BE2C (cell line): ENCODE results near the gene TEKTIP1.

Experiments used
- DNase-seq: peaks from one replicate; pipeline ENCODE4 v3.0.0-alpha.2; 2020
- H3K27me3 ChIP-seq: fragments of 250-450 bp; sonication (Bioruptor Pico); 2 replicates; pipeline ENCODE4 v1.5.1; 2020; ENCODE audit warnings: mild to moderate bottlenecking
- H3K36me3 ChIP-seq: fragments of 250-450 bp; sonication (Bioruptor Pico); 2 replicates; pipeline ENCODE4 v1.5.1; 2020; ENCODE audit warnings: mild to moderate bottlenecking
- H3K4me1 ChIP-seq: fragments of 250-450 bp; sonication (Bioruptor Pico); 2 replicates; pipeline ENCODE4 v1.5.1; 2020
- H3K4me3 ChIP-seq: 2 replicates; pipeline ENCODE4 v1.5.1; 2011; ENCODE audit warnings: low read depth, low read length
- H3K9me3 ChIP-seq: fragments of 250-450 bp; sonication (Bioruptor Pico); 2 replicates; pipeline ENCODE4 v1.5.1; 2020
- CTCF ChIP-seq: IDR thresholded peaks from 2 replicates; pipeline ENCODE4 v1.5.1; 2012; ENCODE audit warnings: mild to moderate bottlenecking, low read depth, low read length

TEKTIP1 gene

GRCh38 chr19:3549816-3550215, 10.8 kb downstream of the TEKTIP1 start:
- Histone ChIP-seq H3K4me1 (no peaks in the 10 kb centered on the region), H3K4me3 (no peak overlapping the region), H3K27me3 (no peaks in the 10 kb centered on the region), H3K36me3 (peaks cover 22% of the 10 kb centered on the region), H3K9me3 (no peaks in the 10 kb centered on the region)
- TF ChIP-seq CTCF: no peak
- no peak for DNase-seq

GRCh38 chr19:3550947-3551791, 12.2 kb downstream of the TEKTIP1 start:
- H3K9me3 ChIP-seq: no peaks in the 10 kb centered on the region
- H3K27me3 ChIP-seq: no peaks in the 10 kb centered on the region
- H3K36me3 ChIP-seq: peaks cover 14% of the 10 kb centered on the region
- TF ChIP-seq CTCF: no peak
- DNase-seq: no peak
- no peak overlapping the region for H3K4me3 ChIP-seq
- no peaks in the 10 kb centered on the region for H3K4me1 ChIP-seq

- no peak for TF ChIP-seq CTCF
- Histone ChIP-seq H3K4me1 (no peaks in the 10 kb centered on the region), H3K4me3 (no peak overlapping the region), H3K9me3 (no peaks in the 10 kb centered on the region), H3K36me3 (peaks cover 14% of the 10 kb centered on the region), H3K27me3 (no peaks in the 10 kb centered on the region)
- DNase-seq: no peak
Measured at GRCh38 chr19:3551792-3552095, 12.8 kb downstream of the TEKTIP1 start.

- H3K4me3 ChIP-seq: no peak overlapping the region
Measured at GRCh38 chr19:3554254-3555083, 15.5 kb downstream of the TEKTIP1 start.

GRCh38 chr19:3555653-3556422, 16.9 kb downstream of the TEKTIP1 start:
- Histone ChIP-seq H3K9me3 (no peaks in the 10 kb centered on the region), H3K4me3 (peak overlapping the region; percentile 71), H3K4me1 (no peaks in the 10 kb centered on the region), H3K36me3 (peaks cover 4% of the 10 kb centered on the region; the same call in 1 of the 2 replicates), H3K27me3 (no peaks in the 10 kb centered on the region)
- TF ChIP-seq CTCF: no peak
- DNase-seq: no peak

More at GRCh38 chr19:3554254-3555083, 15.5 kb downstream of the TEKTIP1 start:
- Histone ChIP-seq H3K4me1 (no peaks in the 10 kb centered on the region), H3K9me3 (no peaks in the 10 kb centered on the region), H3K27me3 (no peaks in the 10 kb centered on the region), H3K36me3 (peaks cover 8% of the 10 kb centered on the region; the same call in 1 of the 2 replicates)
- TF ChIP-seq CTCF: no peak
- DNase-seq: no peak
